ENCODE measurements around the gene ELK1.

- no peak for TF ChIP-seq RAD21 (IDR thresholded peaks at IDR 0.05; ENCODE audit: low read depth)
- TF ChIP-seq EP300 (IDR thresholded peaks at IDR 0.05; ENCODE audit: borderline replicate concordance), result no peak
- no peak for TF ChIP-seq REST (IDR thresholded peaks at IDR 0.05; ENCODE audit: low read depth)
- no peak for TF ChIP-seq YY1 (IDR thresholded peaks at IDR 0.05; ENCODE audit: low read depth)
- TF ChIP-seq TEAD4 (IDR thresholded peaks at IDR 0.05), result no peak
- no peak for TF ChIP-seq EGR1 (IDR thresholded peaks at IDR 0.05)
- TF ChIP-seq TCF12 (IDR thresholded peaks at IDR 0.05; ENCODE audit: low read depth), result no peak
- TF ChIP-seq MAX (IDR thresholded peaks at IDR 0.05), result no peak
- TF ChIP-seq CREB1 (IDR thresholded peaks at IDR 0.05; ENCODE audit: low read depth), result no peak
- TF ChIP-seq CEBPB (IDR thresholded peaks at IDR 0.05), result no peak
Measured at GRCh38 chrX:47697181-47697580, 46.8 kb upstream of the ELK1 start.
